Prostate gland (tissue), 2 donors: ENCODE data around the gene EPC1. TPM values are rescaled to one million over a fixed set of nuclear protein-coding genes. Genes with fewer than 3 reads are reported as not detected.
A peak's percentile ranks its signal among the peaks of the same experiment; 100 is the strongest.

Source experiments
- DNase-seq: peaks from one replicate; pipeline ENCODE4 v3.0.0-alpha.2; 2019; ENCODE audit warnings: low spot score
- H3K27ac ChIP-seq, 2 donors: fragments of 200-600 bp; sonication (generic); 2 replicates each; pipeline ENCODE4 v1.5.1; 2017 to 2019
- H3K27me3 ChIP-seq: fragments of 200-600 bp; sonication (generic); replicated peaks from 2 replicates; pipeline ENCODE4 v1.5.1; 2019; ENCODE audit not compliant: insufficient read depth
- H3K36me3 ChIP-seq, 2 donors: fragments of 200-600 bp; sonication (generic); 1 replicate in 1 of 2; 2 replicates in 1 of 2; pipeline versions ENCODE4 v1.5.1 to v1.8.1; 2017 to 2019
- H3K4me1 ChIP-seq: fragments of 200-600 bp; sonication (generic); replicated peaks from 2 replicates; pipeline ENCODE4 v1.5.1; 2019
- H3K4me3 ChIP-seq, 2 donors: fragments of 200-600 bp; sonication (generic); 2 replicates each; pipeline ENCODE4 v1.5.1; 2017 to 2019
- H3K9me3 ChIP-seq: fragments of 200-600 bp; sonication (generic); 2 replicates; pipeline ENCODE4 v1.5.1; 2017
- CTCF ChIP-seq, 4 experiments: fragments of 200-600 bp in 2 of 4; fragments of 450-650 bp in 2 of 4; sonication (generic) in 2 of 4; IDR thresholded peaks; 1 replicate in 3 of 4; 2 replicates in 1 of 4; pipeline ENCODE4 v1.5.1; 2016 to 2019; ENCODE audit warnings: antibody characterized with exemption in 4 of 4, mild to moderate bottlenecking in 2 of 4, moderate library complexity in 2 of 4
- POLR2A ChIP-seq: fragments of 450-650 bp; IDR thresholded peaks from one replicate; pipeline ENCODE4 v1.6.1; 2016; ENCODE audit warnings: antibody characterized with exemption, mild to moderate bottlenecking
- POLR2AphosphoS5 ChIP-seq: sonication (generic); formaldehyde crosslinking; IDR thresholded peaks from one replicate; pipeline ENCODE4 v1.6.1; 2017; ENCODE audit warnings: antibody characterized with exemption
- WGBS: methylation state at CpG from one replicate; pipeline ENCODE4 v1.1.5; 2018; 5-methylcytosine and 5-hydroxymethylcytosine counted together
- intact Hi-C: fragments of 100-400 bp; cut with DNase I; formaldehyde crosslinking; loops from one replicate; pipeline ENCODE4 v1.14.2; 2022
- total RNA-seq, 2 donors: library from RNA; depleted of rRNA; stranded (reverse); fragments of >200 nt; gene quantifications; one replicate each; pipeline ENCODE4 v1.1.0, GENCODE V29; 2016

The EPC1 gene
- total RNA-seq, 2 donors from 2014 or later: 37.1 to 58.3 TPM

DNA sequence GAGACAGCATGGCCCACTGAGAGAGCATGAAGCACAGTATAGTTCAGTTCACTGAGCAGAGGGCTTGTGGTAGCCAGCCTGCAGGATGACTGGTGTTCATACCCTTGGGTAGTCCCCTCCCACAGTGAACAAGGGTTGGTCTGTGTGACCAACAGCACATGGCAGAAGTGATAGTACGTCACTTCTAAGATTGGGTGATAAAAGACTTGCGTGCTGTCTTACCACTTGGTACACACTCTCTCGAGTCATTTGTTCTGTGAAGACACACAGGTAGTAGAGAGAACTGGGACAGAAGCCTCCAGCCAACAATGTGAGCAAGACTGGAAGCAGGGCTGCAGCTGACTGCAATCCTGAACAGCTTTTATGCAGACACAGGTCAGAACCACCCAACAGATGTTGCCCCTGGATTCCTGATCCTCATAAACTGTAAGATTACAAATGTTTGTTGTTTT lies 14.6 kb downstream of the EPC1 start:
- peaks cover 31% of the 10 kb centered on the region for H3K4me1 ChIP-seq
- H3K4me3 ChIP-seq: no peak overlapping the region
- intact Hi-C loops: no loop called here

DNA sequence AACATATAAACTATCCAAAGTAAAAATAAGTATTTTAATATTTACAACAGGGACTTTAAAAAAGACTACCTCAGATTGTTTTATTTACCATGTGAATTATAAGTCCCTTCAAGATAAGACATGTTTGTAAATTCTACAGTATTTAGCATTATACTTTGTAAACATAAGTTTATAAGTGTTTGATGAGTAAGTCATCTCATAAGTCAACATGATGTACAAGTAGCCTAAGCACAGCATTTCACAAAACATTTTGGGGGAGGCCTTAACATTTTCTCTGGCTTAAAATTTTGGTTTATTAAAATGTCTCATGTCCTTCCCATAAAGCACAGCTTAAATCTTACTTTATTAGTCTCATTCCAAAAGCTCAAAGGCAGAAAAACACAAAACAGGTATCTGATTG lies 15.4 kb downstream of the EPC1 start:
- intact Hi-C loops: no loop called here
- Histone ChIP-seq H3K4me3 (no peak overlapping the region), H3K27me3 (no peaks in the 10 kb centered on the region), H3K27ac (peak overlapping the region in 1 of 2 donors; percentile 10), H3K9me3 (no peaks in the 10 kb centered on the region), H3K4me1 (peaks cover 31% of the 10 kb centered on the region), H3K36me3 (no peaks in the 10 kb centered on the region)
- DNase-seq: no peak
- TF ChIP-seq POLR2A: no peak
- no peak for TF ChIP-seq POLR2AphosphoS5
- TF ChIP-seq CTCF (IDR thresholded peaks at IDR 0.05): no peak

More for the DNA sequence above, 14.6 kb downstream of the EPC1 start:
- Histone ChIP-seq H3K27me3 (no peaks in the 10 kb centered on the region), H3K9me3 (no peaks in the 10 kb centered on the region), H3K27ac (peak overlapping the region in 1 of 2 donors; percentile 10), H3K36me3 (no peaks in the 10 kb centered on the region)
- 10% methylated on average over 3 of the region's 3 CpGs for whole genome bisulfite sequencing
- DNase-seq: no peak
- no peak for TF ChIP-seq POLR2AphosphoS5

- Histone ChIP-seq H3K4me3 (no peak overlapping the region), H3K9me3 (no peaks in the 10 kb centered on the region), H3K27me3 (no peaks in the 10 kb centered on the region), H3K4me1 (peaks cover 31% of the 10 kb centered on the region), H3K36me3 (no peaks in the 10 kb centered on the region), H3K27ac (no peak overlapping the region)
- 49% methylated on average over 2 of the region's 2 CpGs for WGBS
- DNase-seq: no peak
- intact Hi-C loops: no loop called here
- no peak for TF ChIP-seq POLR2AphosphoS5
- no peak for TF ChIP-seq CTCF (IDR thresholded peaks at IDR 0.05)
- TF ChIP-seq POLR2A: no peak
These were observed 16.7 kb downstream of the EPC1 start for GRCh38 chr10:32330214-32330613.

- Histone ChIP-seq H3K4me3 (no peak overlapping the region), H3K4me1 (peaks cover 31% of the 10 kb centered on the region), H3K27ac (no peak overlapping the region), H3K9me3 (no peaks in the 10 kb centered on the region), H3K27me3 (no peaks in the 10 kb centered on the region), H3K36me3 (no peaks in the 10 kb centered on the region)
- no peak for TF ChIP-seq POLR2A
- TF ChIP-seq CTCF (IDR thresholded peaks at IDR 0.05): no peak
- no peak for TF ChIP-seq POLR2AphosphoS5
- no peak for DNase-seq
- 67% methylated on average over 1 of the region's 1 CpG for WGBS
- intact Hi-C loops: no loop called here
These were observed 17.9 kb downstream of the EPC1 start for GRCh38 chr10:32329061-32329460.

- Histone ChIP-seq H3K4me1 (peaks cover 31% of the 10 kb centered on the region), H3K27ac (no peak overlapping the region), H3K36me3 (no peaks in the 10 kb centered on the region), H3K27me3 (no peaks in the 10 kb centered on the region), H3K4me3 (no peak overlapping the region), H3K9me3 (no peaks in the 10 kb centered on the region)
- no peak for DNase-seq
- WGBS: 45% methylated on average over 3 of the region's 3 CpGs
- no peak for TF ChIP-seq POLR2AphosphoS5
- TF ChIP-seq POLR2A: no peak
- TF ChIP-seq CTCF (IDR thresholded peaks at IDR 0.05): no peak
- intact Hi-C loops: no loop called here
These were observed 18.5 kb downstream of the EPC1 start for GRCh38 chr10:32328499-32328898.

DNA sequence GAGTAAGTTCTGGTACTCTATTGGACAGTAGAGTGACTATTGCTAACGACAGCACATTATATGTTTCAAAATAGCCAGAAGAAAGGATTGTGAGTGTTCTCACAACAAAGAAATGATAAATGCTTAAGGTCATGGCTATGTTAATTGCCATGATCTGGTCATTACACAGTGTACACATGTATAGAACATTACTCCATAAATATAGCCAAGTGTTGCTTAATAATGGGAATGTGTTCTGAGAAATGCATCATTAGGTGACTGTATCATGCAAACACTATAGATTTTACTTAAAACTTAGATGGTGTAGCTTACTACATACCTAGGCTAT lies 19.6 kb downstream of the EPC1 start:
- intact Hi-C loops: no loop called here
- peaks cover 23% of the 10 kb centered on the region for H3K4me1 ChIP-seq
- no peak for DNase-seq
- 76% methylated on average over 1 of the region's 1 CpG for WGBS
- no peaks in the 10 kb centered on the region for H3K36me3 ChIP-seq
- no peak overlapping the region for H3K4me3 ChIP-seq
- TF ChIP-seq CTCF (IDR thresholded peaks at IDR 0.05) (no peak), POLR2AphosphoS5 (no peak), POLR2A (no peak)
- H3K9me3 ChIP-seq: no peaks in the 10 kb centered on the region
- H3K27me3 ChIP-seq: no peaks in the 10 kb centered on the region
- no peak overlapping the region for H3K27ac ChIP-seq
